HepG2 (cell line): ENCODE results near the gene RBCK1. TPM values are rescaled to one million over a fixed set of nuclear protein-coding genes. Genes with fewer than 3 reads are reported as not detected.
A peak's percentile ranks its signal among the peaks of the same experiment; 100 is the strongest.

Source experiments
- USF2 ChIP-seq, 2 experiments: sonication (generic) in 1 of 2; formaldehyde crosslinking in 1 of 2; IDR thresholded peaks; 2 replicates each; pipeline versions ENCODE4 v1.5.1 to v1.6.1; 2011 to 2020; ENCODE audit warnings: borderline replicate concordance in 1 of 2, low read depth in 1 of 2, low read length in 1 of 2, mild to moderate bottlenecking in 1 of 2, missing genetic modification reagents in 1 of 2, moderate library complexity in 1 of 2
- ZBTB4 ChIP-seq: sonication (generic); formaldehyde crosslinking; IDR thresholded peaks from 2 replicates; pipeline ENCODE4 v1.4.0; 2020; ENCODE audit warnings: missing genetic modification reagents, mild to moderate bottlenecking, borderline replicate concordance
- ZNF205 ChIP-seq: IDR thresholded peaks from 2 replicates; pipeline ENCODE4 v1.6.1; 2018; ENCODE audit warnings: missing biosample characterization, missing genetic modification reagents
- polyA plus RNA-seq, 8 experiments: library from polyadenylated mRNA; depleted of rRNA in 3 of 8; stranded (reverse) in 7 of 8; unstranded in 1 of 8; fragments of >200 nt; fragmentation: Illumina TruSeq in 4 of 8; extraction: Trizol in 4 of 8; gene quantifications; 2 replicates each; pipeline versions ENCODE4 v1.2.1 to v1.2.3, GENCODE V29; 2011 to 2016; ENCODE audit warnings: low read depth in 4 of 8, missing spikeins in 1 of 8, mixed read lengths in 1 of 8; ENCODE audit not compliant: insufficient read depth in 1 of 8
- total RNA-seq, 5 experiments: library from RNA; depleted of rRNA; stranded (reverse); fragments of >200 nt; fragmentation: Illumina TruSeq; extraction: Trizol; gene quantifications; 2 replicates each; pipeline ENCODE4 v1.2.3, GENCODE V29; 2016; ENCODE audit warnings: low read depth in 1 of 5
- TF ChIP-seq, protein P1 (sequence below): sonication (generic); formaldehyde crosslinking; IDR thresholded peaks from 2 replicates; pipeline ENCODE4 v1.4.0; 2020; ENCODE audit warnings: mild to moderate bottlenecking, missing genetic modification reagents
- TF ChIP-seq, protein P2 (sequence below), 2 experiments: fragments of 450-650 bp in 1 of 2; sonication (generic) in 1 of 2; formaldehyde crosslinking in 1 of 2; IDR thresholded peaks; 2 replicates each; pipeline versions ENCODE4 v1.6.1 to v1.8.0; 2016 to 2022; ENCODE audit warnings: antibody characterized with exemption in 1 of 2, mild to moderate bottlenecking in 1 of 2, missing genetic modification reagents in 1 of 2

Gene RBCK1
- total and polyA plus RNA-seq, 2 of the 13 experiments (the other 11 are each of a cell fraction or from before 2014, with no cell fraction given), result 149 to 215 TPM

DNA sequence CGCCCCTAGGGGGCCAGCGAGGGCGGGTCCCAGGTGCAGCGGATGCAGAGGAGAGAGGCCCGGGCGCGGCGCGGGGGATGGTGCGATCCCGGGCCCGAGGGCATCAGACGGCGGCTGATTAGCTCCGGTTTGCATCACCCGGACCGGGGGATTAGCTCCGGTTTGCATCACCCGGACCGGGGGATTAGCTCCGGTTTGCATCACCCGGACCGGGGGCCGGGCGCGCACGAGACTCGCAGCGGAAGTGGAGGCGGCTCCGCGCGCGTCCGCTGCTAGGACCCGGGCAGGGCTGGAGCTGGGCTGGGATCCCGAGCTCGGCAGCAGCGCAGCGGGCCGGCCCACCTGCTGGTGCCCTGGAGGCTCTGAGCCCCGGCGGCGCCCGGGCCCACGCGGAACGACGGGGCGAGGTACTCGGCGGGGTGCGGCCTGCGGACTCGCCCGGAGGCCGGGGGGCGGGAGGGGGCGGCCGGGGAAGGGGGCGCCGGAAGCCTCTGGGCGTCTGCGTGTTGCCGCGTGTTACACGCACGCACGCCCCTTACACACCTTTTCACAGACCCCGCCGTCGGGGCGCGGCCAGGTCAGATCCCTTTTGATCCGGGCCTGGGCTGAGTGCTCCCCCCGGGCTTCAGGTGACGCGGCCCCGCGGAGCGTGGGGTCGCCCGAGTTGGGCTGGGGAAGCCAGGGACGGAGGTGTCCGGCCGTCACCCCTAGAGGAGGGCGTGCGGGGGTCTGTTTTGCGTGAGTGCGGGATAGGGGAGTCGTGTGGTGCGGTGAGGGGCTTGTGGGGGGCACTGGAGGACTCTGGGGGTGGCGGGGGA is 27.1 kb upstream of the RBCK1 start (continued):
- TF ChIP-seq, protein P1, sequence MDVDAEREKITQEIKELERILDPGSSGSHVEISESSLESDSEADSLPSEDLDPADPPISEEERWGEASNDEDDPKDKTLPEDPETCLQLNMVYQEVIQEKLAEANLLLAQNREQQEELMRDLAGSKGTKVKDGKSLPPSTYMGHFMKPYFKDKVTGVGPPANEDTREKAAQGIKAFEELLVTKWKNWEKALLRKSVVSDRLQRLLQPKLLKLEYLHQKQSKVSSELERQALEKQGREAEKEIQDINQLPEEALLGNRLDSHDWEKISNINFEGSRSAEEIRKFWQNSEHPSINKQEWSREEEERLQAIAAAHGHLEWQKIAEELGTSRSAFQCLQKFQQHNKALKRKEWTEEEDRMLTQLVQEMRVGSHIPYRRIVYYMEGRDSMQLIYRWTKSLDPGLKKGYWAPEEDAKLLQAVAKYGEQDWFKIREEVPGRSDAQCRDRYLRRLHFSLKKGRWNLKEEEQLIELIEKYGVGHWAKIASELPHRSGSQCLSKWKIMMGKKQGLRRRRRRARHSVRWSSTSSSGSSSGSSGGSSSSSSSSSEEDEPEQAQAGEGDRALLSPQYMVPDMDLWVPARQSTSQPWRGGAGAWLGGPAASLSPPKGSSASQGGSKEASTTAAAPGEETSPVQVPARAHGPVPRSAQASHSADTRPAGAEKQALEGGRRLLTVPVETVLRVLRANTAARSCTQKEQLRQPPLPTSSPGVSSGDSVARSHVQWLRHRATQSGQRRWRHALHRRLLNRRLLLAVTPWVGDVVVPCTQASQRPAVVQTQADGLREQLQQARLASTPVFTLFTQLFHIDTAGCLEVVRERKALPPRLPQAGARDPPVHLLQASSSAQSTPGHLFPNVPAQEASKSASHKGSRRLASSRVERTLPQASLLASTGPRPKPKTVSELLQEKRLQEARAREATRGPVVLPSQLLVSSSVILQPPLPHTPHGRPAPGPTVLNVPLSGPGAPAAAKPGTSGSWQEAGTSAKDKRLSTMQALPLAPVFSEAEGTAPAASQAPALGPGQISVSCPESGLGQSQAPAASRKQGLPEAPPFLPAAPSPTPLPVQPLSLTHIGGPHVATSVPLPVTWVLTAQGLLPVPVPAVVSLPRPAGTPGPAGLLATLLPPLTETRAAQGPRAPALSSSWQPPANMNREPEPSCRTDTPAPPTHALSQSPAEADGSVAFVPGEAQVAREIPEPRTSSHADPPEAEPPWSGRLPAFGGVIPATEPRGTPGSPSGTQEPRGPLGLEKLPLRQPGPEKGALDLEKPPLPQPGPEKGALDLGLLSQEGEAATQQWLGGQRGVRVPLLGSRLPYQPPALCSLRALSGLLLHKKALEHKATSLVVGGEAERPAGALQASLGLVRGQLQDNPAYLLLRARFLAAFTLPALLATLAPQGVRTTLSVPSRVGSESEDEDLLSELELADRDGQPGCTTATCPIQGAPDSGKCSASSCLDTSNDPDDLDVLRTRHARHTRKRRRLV, result peak; percentile 50
- TF ChIP-seq ZNF205 (CRISPR knock-in tag), result peak; percentile 81
- TF ChIP-seq USF2 (IDR thresholded peaks at IDR 0.05; ENCODE audit: low read depth, low read length), result no peak
- no peak for TF ChIP-seq USF2 (CRISPR knock-in tag; IDR thresholded peaks at IDR 0.05; ENCODE audit: borderline replicate concordance)
- TF ChIP-seq, protein P2, sequence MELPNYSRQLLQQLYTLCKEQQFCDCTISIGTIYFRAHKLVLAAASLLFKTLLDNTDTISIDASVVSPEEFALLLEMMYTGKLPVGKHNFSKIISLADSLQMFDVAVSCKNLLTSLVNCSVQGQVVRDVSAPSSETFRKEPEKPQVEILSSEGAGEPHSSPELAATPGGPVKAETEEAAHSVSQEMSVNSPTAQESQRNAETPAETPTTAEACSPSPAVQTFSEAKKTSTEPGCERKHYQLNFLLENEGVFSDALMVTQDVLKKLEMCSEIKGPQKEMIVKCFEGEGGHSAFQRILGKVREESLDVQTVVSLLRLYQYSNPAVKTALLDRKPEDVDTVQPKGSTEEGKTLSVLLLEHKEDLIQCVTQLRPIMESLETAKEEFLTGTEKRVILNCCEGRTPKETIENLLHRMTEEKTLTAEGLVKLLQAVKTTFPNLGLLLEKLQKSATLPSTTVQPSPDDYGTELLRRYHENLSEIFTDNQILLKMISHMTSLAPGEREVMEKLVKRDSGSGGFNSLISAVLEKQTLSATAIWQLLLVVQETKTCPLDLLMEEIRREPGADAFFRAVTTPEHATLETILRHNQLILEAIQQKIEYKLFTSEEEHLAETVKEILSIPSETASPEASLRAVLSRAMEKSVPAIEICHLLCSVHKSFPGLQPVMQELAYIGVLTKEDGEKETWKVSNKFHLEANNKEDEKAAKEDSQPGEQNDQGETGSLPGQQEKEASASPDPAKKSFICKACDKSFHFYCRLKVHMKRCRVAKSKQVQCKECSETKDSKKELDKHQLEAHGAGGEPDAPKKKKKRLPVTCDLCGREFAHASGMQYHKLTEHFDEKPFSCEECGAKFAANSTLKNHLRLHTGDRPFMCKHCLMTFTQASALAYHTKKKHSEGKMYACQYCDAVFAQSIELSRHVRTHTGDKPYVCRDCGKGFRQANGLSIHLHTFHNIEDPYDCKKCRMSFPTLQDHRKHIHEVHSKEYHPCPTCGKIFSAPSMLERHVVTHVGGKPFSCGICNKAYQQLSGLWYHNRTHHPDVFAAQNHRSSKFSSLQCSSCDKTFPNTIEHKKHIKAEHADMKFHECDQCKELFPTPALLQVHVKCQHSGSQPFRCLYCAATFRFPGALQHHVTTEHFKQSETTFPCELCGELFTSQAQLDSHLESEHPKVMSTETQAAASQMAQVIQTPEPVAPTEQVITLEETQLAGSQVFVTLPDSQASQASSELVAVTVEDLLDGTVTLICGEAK (IDR thresholded peaks at IDR 0.05), result no peak
- TF ChIP-seq, protein P2 (CRISPR knock-in tag; IDR thresholded peaks at IDR 0.05), result peak; percentile 74
- TF ChIP-seq ZBTB4 (CRISPR knock-in tag), result 0 out of 2 replicates have a peak, but pooled peaks have one; percentile 33
